ENCODE results near the gene TMED4.

GRCh38 chr7:44533301-44534055, 48.6 kb downstream of the TMED4 start:
- TF ChIP-seq YY1 (IDR thresholded peaks at IDR 0.05; ENCODE audit: extremely low read depth, insufficient replicate concordance, low read depth, low read length): no peak
- no peak for TF ChIP-seq MAX (IDR thresholded peaks at IDR 0.05)
- TF ChIP-seq CTCF (IDR thresholded peaks at IDR 0.05 in 2 of 3, conservative IDR thresholded peaks at IDR 0.05 in 1 of 3; ENCODE audit: borderline replicate concordance in 1 of 3, insufficient read depth in 1 of 3, low read depth in 2 of 3, low read length in 2 of 3): no peak
- no peak for TF ChIP-seq EZH2phosphoT487 (IDR thresholded peaks at IDR 0.05; ENCODE audit: borderline replicate concordance)
- no peak for TF ChIP-seq EZH2 (IDR thresholded peaks at IDR 0.05)
- TF ChIP-seq ELF1 (IDR thresholded peaks at IDR 0.05; ENCODE audit: borderline replicate concordance, low read depth): no peak
- TF ChIP-seq FOSL1 (IDR thresholded peaks at IDR 0.05; ENCODE audit: low read depth): no peak
- TF ChIP-seq RAD21 (IDR thresholded peaks at IDR 0.05; ENCODE audit: low read depth): no peak
